H54 (cell line): ENCODE data around the gene ELF1.
A peak's percentile ranks its signal among the peaks of the same experiment; 100 is the strongest.

Experiments used
- DNase-seq: peaks from one replicate; pipeline ENCODE4 v3.0.0; 2011; ENCODE audit warnings: low spot score, mixed read lengths; ENCODE audit not compliant: insufficient read length
- FAIRE-seq: peaks from 3 replicates; lab custom pipeline; 2011; peaks lifted over from hg19 to GRCh38; lab: Jason Lieb, UNC
- POLR2A ChIP-seq: IDR thresholded peaks from 2 replicates; pipeline ENCODE4 v1.6.1; 2011; ENCODE audit warnings: low read depth, mild to moderate bottlenecking, low read length

ELF1 gene

DNA sequence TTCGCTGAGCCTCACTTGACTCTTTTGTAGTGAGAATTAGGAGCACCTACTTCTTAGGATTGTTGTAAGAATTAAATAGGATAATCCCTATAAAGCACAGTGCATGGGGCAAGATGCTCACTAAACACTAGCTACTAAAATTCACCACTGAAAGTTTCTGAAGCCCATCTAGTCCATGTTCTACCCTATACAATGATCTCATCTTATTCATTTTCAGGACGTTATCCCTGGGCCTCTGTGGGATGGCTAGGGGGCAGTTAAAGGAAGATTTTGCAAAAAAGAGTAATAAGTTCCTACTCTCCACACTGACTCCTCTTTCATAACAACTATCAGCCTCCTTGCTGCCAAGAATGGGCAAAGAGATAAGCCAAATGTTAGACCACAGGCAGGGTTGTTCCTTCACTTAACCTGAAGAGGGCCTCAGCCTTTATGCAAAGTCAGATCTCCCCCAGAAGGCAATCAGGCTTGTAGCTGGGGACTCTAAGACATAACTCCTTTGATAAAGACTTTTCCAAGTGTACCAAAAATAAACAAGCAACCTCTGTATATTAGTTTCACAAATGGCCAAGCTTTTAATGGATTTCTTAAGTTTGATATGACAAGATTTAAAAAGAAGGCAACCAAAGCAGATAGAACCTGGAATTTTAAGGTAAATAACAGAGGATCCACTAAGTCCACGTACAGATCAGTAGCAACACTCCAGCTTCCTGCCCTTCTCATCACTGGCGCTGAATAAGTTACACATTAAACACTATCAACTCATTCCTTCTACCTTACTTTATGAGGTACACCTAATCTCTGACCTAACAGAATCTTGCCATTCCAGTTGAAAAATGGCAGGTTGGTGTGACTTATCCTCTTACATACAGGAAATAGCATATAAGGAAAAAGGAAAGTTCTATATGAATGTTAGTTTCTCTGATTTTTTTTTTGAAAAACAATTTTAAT lies 44.4 kb downstream of the ELF1 start:
- DNase-seq (no peak), FAIRE-seq (peak; percentile 15)
- TF ChIP-seq POLR2A, result no peak

- DNase-seq (no peak), FAIRE-seq (no peak)
- TF ChIP-seq POLR2A, result no peak
Observed at GRCh38 chr13:40973409-40973808, 45.7 kb downstream of the ELF1 start.

- FAIRE-seq, result no peak
- DNase-seq, result no peak
- TF ChIP-seq POLR2A, result no peak
Observed at GRCh38 chr13:40971321-40971720, 47.8 kb downstream of the ELF1 start.

- no peak for DNase-seq
- FAIRE-seq, result no peak
- no peak for TF ChIP-seq POLR2A
Observed at GRCh38 chr13:40970803-40971202, 48.3 kb downstream of the ELF1 start.

- DNase-seq (no peak), FAIRE-seq (no peak)
- no peak for TF ChIP-seq POLR2A
Observed at GRCh38 chr13:40969169-40969901, 49.8 kb downstream of the ELF1 start.

GRCh38 chr13:40968416-40969000 lies 50.6 kb downstream of the ELF1 start:
- DNase-seq, result no peak
- TF ChIP-seq POLR2A, result no peak
- FAIRE-seq, result no peak

DNA sequence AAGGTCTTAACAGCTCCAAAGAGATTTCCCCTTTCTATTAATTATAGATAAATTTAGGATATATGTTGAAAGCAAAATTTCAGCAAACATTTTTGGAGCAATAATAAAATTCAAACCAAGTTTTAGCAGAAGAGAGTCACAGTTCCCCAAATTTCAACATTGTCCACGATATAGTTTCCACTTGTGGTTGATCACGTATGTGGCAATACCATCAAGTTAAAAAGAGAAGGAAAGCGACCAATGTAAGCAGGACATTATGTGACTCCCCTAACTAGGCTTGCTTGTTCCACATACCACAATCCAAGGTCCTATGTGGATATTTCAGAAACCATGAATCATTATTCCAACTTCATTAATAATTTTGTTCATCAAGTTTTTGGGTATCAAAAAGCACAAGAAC lies 52.8 kb downstream of the ELF1 start:
- FAIRE-seq (no peak), DNase-seq (no peak)
- TF ChIP-seq POLR2A, result no peak

DNA sequence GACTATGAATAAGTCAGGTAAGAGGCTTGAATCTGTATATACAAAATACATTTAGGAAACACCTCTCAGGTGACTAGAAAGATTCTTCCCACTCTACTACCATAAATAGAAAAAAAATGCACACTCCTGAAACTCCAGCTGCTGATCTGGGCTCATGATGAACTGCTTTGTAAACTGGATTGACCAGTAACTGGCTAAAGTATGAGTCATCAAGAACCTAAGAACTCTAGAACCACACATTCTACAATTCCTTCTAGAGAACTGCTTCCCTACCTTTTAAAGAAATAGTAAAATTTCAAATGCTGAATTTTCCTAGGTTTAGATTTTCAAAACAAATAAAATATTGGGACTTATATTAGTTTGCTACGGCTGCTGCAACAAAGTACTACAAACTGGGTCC lies 55.2 kb downstream of the ELF1 start:
- no peak for TF ChIP-seq POLR2A
- peak; percentile 9 for DNase-seq
- FAIRE-seq, result no peak

GRCh38 chr13:40961826-40962225 lies 57.3 kb downstream of the ELF1 start:
- DNase-seq (no peak), FAIRE-seq (no peak)
- TF ChIP-seq POLR2A, result no peak

GRCh38 chr13:40961214-40961613 lies 57.9 kb downstream of the ELF1 start:
- TF ChIP-seq POLR2A, result no peak
- no peak for DNase-seq
- FAIRE-seq, result no peak

DNA sequence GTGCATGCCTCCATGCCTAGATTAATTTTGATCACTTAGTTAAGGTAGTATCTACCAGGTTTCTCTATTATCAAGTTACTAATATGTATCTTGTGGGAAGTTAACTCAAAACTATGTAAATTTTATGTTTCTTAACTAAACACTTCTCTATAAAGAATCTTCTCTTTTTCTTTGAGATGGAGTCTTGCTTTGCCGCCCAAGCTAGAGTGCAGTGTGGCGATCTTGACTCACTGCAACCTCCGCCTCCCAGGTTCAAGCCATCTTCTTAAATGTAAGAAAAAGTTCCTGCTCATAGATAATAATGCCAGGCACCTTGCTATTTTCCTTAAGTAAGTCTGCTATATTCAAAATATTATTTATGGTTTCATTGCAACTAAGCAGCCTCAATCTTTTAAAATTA lies 58.4 kb downstream of the ELF1 start:
- no peak for TF ChIP-seq POLR2A
- DNase-seq (no peak), FAIRE-seq (no peak)

DNA sequence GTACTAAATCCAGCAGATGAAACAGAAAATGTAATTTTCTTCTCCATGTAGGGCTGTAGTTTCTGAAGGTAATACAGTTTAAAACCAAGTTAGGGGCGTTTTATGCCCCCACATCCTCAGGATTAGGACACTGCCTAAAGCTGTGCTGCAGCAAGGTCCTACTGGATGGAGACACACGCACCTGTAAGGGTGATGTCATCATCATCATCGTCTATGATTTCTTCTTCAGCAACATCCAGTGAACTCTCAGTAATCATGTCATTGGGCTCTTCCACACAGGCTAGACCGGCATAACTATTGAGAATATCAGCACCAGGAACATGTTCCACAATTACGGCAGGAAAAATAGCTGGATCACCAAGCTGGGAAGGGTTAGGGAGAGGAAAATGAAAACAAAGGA lies 60.5 kb downstream of the ELF1 start:
- DNase-seq, result no peak
- no peak for FAIRE-seq
- TF ChIP-seq POLR2A, result no peak

GRCh38 chr13:40946485-40946884 lies 72.6 kb downstream of the ELF1 start:
- TF ChIP-seq POLR2A, result no peak
- FAIRE-seq, result no peak
- no peak for DNase-seq

- FAIRE-seq, result no peak
- TF ChIP-seq POLR2A, result no peak
- no peak for DNase-seq
Observed at GRCh38 chr13:40943073-40943472, 76.0 kb downstream of the ELF1 start.
